GM19351 (cell line): ENCODE data around the gene TMOD3.

Source experiments
- ATAC-seq: cut with Tn5 transposase; IDR thresholded peaks from one replicate; pipeline ENCODE4 v1.9.1; 2021; ENCODE audit warnings: mild to moderate bottlenecking, moderate library complexity; ENCODE audit not compliant: unreplicated experiment

The TMOD3 gene

GRCh38 chr15:51889486-51889885, 60.0 kb downstream of the TMOD3 start:
- ATAC-seq = no peak

- ATAC-seq = no peak
Observed at GRCh38 chr15:51904421-51904820, 75.0 kb downstream of the TMOD3 start.

GRCh38 chr15:51904931-51905330, 75.5 kb downstream of the TMOD3 start:
- ATAC-seq = no peak

GRCh38 chr15:51907136-51907862, 77.8 kb downstream of the TMOD3 start:
- ATAC-seq = no peak

- no peak for ATAC-seq
Observed at GRCh38 chr15:51908316-51908715, 78.9 kb downstream of the TMOD3 start.

DNA sequence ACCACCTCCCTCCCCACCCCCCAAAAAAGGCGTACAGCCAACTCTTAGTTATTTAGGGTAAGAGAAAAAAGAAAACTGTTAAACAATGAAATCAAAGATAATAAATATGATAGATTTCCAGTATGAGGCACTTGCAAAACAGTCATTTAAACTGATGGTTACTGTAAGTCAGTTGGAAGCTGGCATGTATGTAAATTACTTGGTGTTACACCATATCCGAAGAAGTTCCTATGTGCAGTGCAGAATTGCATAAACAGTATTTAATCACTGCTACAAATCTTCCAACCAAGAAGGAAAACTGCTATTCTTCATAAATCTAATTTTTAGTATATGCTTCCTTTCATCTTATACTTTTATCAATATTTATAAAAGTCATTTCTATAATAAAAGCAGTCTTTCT, 80.1 kb downstream of the TMOD3 start:
- no peak for ATAC-seq

DNA sequence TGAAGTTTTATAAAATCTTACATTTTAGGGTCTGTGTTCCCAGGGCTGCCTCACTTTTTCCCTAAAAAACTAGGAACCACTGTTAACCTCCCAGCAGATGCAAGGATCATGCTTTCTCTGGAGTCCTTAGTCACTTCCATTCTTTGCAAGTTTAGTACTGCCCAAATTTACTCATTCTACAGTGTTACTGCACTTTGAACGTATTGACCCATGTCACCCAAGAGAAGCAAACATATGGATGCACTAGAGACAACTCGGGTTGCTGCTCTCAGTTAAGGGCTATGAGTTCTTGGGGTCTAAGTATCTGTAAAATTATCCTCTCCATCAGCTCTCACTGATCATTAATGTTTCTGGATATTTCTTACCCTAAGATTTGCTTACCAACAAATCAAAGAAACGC, 83.1 kb downstream of the TMOD3 start:
- no peak for ATAC-seq

DNA sequence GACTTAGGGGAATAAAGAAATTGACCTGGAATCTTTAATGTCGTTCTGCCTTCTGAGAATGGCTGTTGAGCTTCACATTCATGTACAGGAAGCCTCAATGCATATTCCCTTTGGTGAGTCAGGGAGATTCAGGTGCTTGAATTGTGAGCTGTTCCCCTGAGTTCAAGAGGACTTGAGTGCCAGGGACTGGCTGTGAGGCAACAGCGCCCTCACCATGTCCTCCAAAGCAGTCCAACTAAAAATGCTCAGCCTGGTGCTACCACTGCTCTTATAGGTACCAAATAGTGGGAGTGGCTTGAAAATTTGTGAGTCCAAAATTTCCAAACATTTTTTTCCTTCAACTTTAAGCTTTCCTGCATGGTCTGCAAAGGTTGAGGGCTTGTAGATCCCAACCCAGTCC, 88.0 kb downstream of the TMOD3 start:
- ATAC-seq = no peak

DNA sequence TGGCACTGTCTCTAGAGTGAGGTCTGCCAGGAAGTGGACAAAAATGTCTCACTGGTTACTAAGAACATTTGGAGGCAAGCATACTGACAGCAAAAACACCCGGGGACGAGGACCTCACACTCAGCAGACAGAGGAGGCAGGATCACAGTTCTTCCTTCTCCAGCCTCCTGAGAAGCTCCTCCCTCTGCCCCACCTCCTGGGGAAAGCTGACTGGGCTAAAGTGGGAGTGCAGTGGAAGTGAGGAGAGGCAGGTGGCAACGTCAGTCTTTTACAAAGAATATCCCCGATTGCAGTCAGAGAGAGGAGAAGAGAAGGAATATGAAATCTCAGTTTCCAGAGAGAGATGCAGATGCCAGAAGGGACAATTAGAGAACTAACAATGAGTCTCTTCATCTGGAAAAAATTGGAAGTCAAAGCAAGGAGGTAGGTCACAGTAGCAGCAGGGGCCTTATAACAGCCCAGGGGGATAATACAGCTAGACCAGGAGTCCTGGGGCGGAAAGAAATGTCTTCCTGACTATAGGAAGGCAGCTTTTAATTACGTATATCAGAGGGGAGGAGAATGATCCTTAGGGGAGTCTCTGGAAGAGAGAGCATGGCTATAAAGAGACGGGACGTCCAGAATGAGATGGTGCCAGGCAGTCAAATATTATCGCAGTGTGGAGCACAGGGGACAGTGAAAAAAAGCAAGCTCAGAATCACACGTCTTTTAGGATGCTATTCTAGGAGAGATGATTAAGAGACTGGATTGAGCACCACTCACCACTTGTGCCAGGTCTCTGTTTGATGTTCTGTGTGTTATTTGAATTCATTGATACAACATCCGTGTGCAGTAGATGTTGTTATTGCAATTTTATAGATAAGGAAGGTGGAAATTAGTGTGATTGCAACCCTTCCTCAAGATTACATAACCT, 95.0 kb downstream of the TMOD3 start:
- no peak for ATAC-seq

GRCh38 chr15:51926809-51927208, 97.4 kb downstream of the TMOD3 start:
- ATAC-seq = no peak

- ATAC-seq = no peak
Observed at GRCh38 chr15:51931016-51931415, 101.6 kb downstream of the TMOD3 start.

DNA sequence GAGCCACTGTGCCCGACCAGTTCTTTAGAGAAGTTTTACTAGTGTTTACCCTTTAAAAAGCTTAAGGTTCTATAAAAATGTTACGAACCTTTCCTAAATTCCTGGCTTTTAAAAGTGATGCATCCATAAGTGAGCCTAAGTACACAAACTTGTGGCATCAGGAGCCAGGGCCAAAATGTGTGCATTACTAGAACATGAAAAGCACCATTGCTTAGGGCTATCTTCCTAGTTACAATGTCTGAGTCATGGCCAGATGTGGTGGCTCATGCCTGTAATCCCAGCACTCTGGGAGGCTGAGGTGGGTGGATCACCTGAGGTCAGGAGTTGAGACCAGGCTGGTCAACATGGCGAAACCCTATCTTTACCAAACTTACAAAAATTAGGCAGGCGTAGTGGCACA, 102.2 kb downstream of the TMOD3 start:
- ATAC-seq = no peak

DNA sequence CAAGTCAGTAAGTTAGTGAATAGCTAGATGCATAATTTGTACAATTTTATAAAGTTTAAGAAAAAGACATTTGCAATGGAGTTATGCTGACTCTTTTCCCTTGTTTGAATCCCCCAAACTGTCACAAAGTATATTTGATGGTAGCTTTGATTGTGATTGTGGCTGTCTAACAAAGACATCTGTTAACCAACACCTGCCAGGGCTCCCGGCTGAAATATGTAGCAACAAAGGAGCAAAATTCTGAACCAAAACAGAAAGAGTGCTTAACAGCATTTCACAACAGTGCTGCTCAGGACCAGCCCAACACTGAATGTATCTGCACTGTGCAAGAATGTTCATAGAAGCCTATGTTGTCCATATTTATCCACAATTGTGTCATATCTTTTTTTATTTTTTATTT, 102.7 kb downstream of the TMOD3 start:
- ATAC-seq = no peak

- ATAC-seq = peak; percentile 95
Observed at GRCh38 chr15:51935466-51936104, 106.1 kb downstream of the TMOD3 start.

DNA sequence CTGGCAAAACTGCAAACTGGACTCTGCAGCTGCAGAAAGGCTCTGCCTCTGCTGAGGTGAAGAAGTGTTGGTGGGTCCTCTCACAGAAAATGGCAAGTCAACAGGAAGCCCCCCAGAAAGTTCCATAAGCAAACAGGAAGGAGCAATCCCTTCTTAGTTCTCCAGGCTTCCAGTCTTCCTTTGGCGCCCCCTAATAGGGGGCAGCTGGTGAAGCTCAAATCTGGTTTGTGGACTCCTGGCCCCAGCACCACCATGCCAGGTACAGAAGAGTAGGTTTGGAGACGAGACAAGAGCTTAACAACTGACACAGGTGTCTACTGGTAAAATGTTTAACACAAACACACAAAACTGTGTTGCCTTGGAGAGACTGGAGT, 106.6 kb downstream of the TMOD3 start:
- ATAC-seq = peak; percentile 7

DNA sequence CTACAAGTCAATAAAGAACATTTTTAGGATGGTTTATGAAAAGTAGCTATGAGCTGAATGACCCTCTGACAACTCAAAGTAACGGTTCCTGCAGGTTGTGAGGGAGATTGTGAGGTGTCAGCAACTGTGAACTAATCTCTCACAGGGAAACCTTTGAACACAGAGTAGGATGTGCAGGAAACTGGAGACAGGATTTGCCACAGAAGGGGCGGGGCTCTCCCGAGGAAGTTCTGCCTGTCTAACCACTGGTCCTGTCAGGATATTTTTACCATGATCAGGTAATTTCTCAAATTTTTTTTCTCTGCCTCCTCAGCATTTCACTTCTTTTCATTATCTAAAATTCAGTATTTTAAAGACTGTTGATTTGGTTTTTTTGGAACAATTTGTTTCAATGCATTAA, 108.8 kb downstream of the TMOD3 start:
- ATAC-seq = no peak

DNA sequence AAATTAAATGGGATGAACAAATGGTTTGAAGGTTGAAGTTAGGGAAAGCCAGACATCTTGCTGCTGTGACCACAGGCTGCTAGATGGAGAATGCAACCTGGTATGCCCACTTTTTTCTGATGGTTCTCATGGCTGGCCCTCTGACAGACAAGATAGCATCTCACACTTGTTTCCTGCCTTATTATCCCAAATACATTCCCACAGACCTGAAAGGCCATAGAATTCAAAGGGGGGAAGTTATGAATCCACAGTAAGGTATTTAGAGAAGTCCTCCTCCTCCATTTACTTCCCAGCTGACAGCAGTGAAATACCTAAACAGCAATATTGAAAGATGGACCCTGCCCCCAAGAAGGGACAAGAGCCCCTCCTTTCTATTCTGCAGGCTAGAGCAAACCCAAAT, 109.8 kb downstream of the TMOD3 start:
- no peak for ATAC-seq

GRCh38 chr15:51947124-51947523, 117.7 kb downstream of the TMOD3 start:
- ATAC-seq = no peak

- no peak for ATAC-seq
Observed at GRCh38 chr15:51952805-51953204, 123.4 kb downstream of the TMOD3 start.

DNA sequence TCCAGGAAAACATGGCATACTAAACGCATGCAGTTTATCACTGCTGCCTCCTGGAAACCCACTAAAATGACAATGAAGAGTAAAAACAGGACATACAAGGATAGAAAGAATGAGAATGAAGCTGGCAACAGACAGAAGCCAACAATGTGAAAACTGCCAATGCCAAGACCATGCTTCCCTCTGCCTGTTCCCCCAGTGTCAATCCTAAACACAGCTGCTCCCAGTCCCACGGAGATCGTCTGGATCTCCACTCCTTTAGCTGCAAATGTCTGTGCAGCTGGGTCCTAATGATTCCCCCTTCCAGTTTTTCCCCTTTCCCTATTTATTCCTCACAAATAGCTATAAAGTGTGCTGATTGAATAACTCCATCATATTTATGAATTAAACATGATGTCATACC, 126.1 kb downstream of the TMOD3 start:
- ATAC-seq = no peak
